Measurements from ENCODE around the gene TCEANC2.
A peak's percentile ranks its signal among the peaks of the same experiment; 100 is the strongest.

TCEANC2 gene

DNA sequence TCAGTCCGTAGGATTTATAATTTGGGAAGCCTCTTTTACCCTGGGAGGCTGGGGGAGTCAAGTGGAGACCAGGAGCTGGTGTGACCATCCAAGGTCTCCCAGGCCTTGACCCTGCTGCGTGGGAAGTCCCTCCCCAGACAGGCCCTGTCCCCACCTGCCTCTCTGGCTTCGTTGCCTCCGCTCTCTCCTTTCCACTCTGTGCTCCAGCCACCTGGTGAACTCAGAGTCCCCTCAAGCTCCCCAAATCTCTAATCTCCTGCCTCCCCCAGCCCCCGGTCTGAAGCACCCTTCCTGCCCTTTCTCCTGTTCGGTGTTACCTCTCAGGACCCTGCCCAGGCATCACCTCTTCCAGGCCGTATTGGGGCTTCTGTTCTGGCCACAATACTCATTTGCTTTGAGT lies 71.5 kb downstream of the TCEANC2 start:
- H3K4me1 ChIP-seq (ENCODE audit: control insufficient read depth, insufficient read depth, low read length, poor library complexity, severe bottlenecking): peaks cover 10% of the 10 kb centered on the region
- H3K4me3 ChIP-seq (ENCODE audit: extremely low read depth, insufficient read depth, low read length, poor library complexity, severe bottlenecking): no peak overlapping the region
- no peaks in the 10 kb centered on the region for H3K9me3 ChIP-seq (ENCODE audit: control insufficient read depth, low read length)
- WGBS, 2 experiments (ENCODE audit: insufficient coverage in 2 of 2): 91 to 94% methylated on average over 5 to 7 of the region's 7 CpGs
- no peaks in the 10 kb centered on the region for H3K36me3 ChIP-seq (ENCODE audit: control insufficient read depth, insufficient read depth, low read length)
- H3K27ac ChIP-seq (ENCODE audit: low read depth, low read length, severe bottlenecking): no peak overlapping the region

DNA sequence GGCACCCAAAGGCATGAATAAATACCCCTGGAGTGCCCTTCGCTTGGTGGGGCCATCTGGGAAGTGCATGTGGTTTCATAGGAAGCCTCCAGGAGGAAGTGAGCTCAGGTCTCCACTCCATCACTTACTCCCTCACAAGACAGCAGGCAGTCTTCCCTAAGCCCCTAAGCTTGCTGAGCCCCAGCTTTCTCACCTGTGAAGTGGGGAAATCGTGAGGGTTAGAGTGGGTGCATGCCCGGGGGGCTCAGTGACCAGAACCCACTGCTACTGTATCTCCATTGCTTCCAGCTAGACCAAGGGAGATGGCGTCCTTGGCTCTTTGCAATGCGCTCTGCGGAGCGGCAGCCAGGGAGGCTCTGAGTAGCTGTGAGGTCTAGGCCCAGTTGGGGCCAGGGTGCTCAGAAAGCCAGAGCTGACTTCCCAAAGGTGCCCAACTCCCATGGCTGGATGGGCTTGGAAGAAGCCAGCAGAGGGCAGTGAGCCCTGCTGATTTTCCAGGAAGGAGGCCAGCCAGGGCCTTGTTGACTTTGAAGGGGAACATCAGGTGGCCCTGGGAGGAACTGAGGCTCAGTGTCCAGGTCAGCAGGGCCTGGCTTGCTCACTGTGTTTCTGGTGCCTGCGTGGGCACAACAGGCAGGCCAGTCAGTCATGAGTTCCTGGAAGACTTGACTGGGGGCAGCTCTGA lies 72.1 kb downstream of the TCEANC2 start:
- H3K4me3 ChIP-seq (ENCODE audit: extremely low read depth, insufficient read depth, low read length, poor library complexity, severe bottlenecking): no peak overlapping the region
- H3K4me1 ChIP-seq (ENCODE audit: control insufficient read depth, insufficient read depth, low read length, poor library complexity, severe bottlenecking): peaks cover 10% of the 10 kb centered on the region
- no peaks in the 10 kb centered on the region for H3K9me3 ChIP-seq (ENCODE audit: control insufficient read depth, low read length)
- no peaks in the 10 kb centered on the region for H3K36me3 ChIP-seq (ENCODE audit: control insufficient read depth, insufficient read depth, low read length)
- 89 to 91% methylated on average over 6 to 7 of the region's 8 CpGs for WGBS, 2 experiments (ENCODE audit: insufficient coverage in 2 of 2)
- no peak overlapping the region for H3K27ac ChIP-seq (ENCODE audit: low read depth, low read length, severe bottlenecking)

DNA sequence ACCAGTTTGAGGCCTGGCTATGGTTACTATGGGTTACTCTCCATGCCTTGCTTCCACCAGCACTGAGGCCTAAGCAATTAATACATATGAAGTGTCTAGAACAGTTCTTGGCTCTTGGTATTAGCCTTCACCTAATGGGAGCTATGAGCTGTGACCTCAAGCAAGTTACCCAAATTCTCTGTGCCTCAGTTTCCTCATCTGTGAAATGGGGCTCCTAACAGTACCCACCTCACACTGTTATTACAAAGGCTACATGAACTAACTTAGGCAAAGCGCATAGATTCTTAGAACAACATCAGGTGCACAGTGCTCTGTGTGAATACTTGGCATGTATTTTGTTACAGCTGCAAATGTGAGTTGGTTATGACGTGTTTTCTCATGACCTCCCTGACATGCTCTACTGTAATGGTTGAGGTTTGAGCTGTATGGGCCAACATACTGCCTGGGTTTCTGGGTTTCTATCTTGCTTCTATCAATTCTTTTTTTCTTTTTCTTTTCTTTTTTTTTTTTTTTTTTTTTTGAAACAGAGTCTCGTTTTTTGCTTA lies 72.9 kb downstream of the TCEANC2 start:
- Histone ChIP-seq H3K9me3 (ENCODE audit: control insufficient read depth, low read length) (no peaks in the 10 kb centered on the region), H3K4me1 (ENCODE audit: control insufficient read depth, insufficient read depth, low read length, poor library complexity, severe bottlenecking) (peaks cover 10% of the 10 kb centered on the region), H3K36me3 (ENCODE audit: control insufficient read depth, insufficient read depth, low read length) (no peaks in the 10 kb centered on the region), H3K4me3 (ENCODE audit: extremely low read depth, insufficient read depth, low read length, poor library complexity, severe bottlenecking) (no peak overlapping the region), H3K27ac (ENCODE audit: low read depth, low read length, severe bottlenecking) (no peak overlapping the region)
- 100% methylated on average over 1 to 2 of the region's 3 CpGs for WGBS, 2 experiments (ENCODE audit: insufficient coverage in 2 of 2)

DNA sequence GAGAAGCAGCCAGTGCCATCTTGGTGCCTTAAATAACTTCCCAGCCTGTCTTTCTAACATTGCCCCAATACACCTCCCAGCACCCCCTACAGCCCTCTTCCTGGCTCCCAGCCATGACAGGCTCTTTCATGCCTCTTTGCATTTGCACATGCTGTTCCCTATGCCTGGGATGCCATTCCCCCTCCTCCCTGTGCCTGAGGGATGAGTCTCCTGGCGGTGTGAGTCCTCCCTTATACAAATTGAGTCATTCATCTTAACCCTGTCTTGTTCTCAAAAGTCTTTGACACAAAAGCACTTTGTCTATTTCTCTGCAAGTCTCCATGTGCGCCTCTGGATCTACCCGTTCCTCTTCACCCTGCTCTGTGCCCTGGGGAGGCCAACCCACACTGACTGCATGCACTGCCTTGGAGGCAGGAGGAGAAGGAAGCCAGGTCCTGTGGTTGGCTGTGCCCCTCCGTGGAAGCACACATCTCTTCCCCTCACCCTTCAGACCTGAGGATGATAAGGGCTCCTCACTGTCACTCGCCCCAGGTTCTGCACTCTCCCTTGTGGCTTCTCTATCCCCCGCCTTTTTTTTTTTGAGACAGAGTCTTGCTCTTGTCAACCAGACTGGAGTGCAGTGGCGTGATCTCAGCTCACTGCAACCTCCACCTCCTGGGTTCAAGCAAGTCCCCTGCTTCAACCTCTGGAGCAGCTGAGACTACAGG lies 74.3 kb downstream of the TCEANC2 start:
- WGBS, 2 experiments (ENCODE audit: insufficient coverage in 2 of 2): 82 to 92% methylated on average over 6 to 7 of the region's 7 CpGs

DNA sequence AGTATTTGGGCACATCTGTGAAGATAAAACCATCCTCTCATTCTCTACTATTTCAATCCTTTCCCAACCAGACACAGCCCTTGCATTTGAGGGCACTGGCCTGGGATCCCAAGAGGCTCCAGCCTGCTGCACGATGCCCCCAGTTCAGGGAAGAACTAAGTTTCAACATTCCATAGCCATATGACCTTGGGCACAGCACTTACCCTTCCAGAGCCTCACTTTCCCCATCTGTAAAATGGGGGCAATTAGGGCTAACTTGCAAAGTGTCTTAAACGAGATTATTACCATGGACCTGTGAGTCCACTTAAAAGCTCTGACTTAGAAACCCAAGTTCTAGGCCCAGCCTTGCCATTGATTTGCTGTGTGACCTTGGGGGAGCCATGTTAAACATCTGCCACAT lies 76.5 kb downstream of the TCEANC2 start:
- Histone ChIP-seq H3K36me3 (ENCODE audit: control insufficient read depth, insufficient read depth, low read length) (no peaks in the 10 kb centered on the region), H3K27ac (ENCODE audit: low read depth, low read length, severe bottlenecking) (no peak overlapping the region), H3K9me3 (ENCODE audit: control insufficient read depth, low read length) (no peaks in the 10 kb centered on the region), H3K4me1 (ENCODE audit: control insufficient read depth, insufficient read depth, low read length, poor library complexity, severe bottlenecking) (peaks cover 4% of the 10 kb centered on the region), H3K4me3 (ENCODE audit: extremely low read depth, insufficient read depth, low read length, poor library complexity, severe bottlenecking) (no peak overlapping the region)
- WGBS, 2 experiments (ENCODE audit: insufficient coverage in 2 of 2): 85 to 94% methylated on average over 2 of the region's 2 CpGs

More for the DNA sequence above, 74.3 kb downstream of the TCEANC2 start:
- Histone ChIP-seq H3K4me3 (ENCODE audit: extremely low read depth, insufficient read depth, low read length, poor library complexity, severe bottlenecking) (no peak overlapping the region), H3K36me3 (ENCODE audit: control insufficient read depth, insufficient read depth, low read length) (no peaks in the 10 kb centered on the region), H3K27ac (ENCODE audit: low read depth, low read length, severe bottlenecking) (no peak overlapping the region), H3K4me1 (ENCODE audit: control insufficient read depth, insufficient read depth, low read length, poor library complexity, severe bottlenecking) (peaks cover 4% of the 10 kb centered on the region), H3K9me3 (ENCODE audit: control insufficient read depth, low read length) (no peaks in the 10 kb centered on the region)

DNA sequence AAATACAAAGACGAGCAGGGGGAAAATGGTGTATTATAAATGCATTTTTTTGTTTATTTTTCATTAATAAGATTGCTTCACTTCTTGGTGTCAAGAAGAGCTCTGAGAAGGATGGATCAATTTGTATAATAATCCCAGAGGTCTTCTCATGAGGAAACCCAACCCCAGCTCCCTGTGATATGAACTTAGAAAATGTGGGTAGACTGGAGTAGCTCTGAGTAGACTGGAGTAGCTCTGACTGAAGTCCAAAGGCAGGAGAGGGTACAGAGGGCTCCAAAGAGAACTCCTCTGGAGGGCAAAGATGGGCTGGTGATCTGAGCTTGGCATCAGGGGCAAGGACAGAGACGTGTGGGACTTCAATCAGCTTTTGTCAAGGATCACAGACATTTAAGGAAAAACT lies 78.0 kb downstream of the TCEANC2 start:
- 77 to 86% methylated on average over 1 of the region's 2 CpGs for WGBS, 2 experiments (ENCODE audit: insufficient coverage in 2 of 2)
- Histone ChIP-seq H3K27ac (ENCODE audit: low read depth, low read length, severe bottlenecking) (no peak overlapping the region), H3K36me3 (ENCODE audit: control insufficient read depth, insufficient read depth, low read length) (no peaks in the 10 kb centered on the region), H3K4me3 (ENCODE audit: extremely low read depth, insufficient read depth, low read length, poor library complexity, severe bottlenecking) (no peak overlapping the region), H3K9me3 (ENCODE audit: control insufficient read depth, low read length) (no peaks in the 10 kb centered on the region), H3K4me1 (ENCODE audit: control insufficient read depth, insufficient read depth, low read length, poor library complexity, severe bottlenecking) (peaks cover 16% of the 10 kb centered on the region)

DNA sequence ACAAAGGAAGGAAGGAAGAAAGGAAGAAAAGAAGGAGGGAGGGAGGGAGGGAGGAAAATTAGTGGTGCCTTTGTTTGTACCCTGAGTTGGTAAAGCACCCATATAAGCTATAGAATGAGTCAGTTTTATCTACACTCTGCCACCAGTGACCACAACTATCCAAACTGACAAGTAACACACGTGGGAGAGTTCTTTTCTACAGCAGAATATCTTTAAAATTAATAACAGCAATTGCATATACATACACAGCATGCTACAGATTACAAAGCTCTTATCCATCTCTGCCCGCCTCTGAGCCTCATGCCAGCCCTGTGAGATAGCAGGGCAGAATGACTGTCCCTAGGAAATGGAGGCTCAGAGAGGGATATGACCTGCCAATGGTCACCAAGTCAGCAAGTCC lies 79.1 kb downstream of the TCEANC2 start:
- Histone ChIP-seq H3K4me3 (ENCODE audit: extremely low read depth, insufficient read depth, low read length, poor library complexity, severe bottlenecking) (no peak overlapping the region), H3K36me3 (ENCODE audit: control insufficient read depth, insufficient read depth, low read length) (no peaks in the 10 kb centered on the region), H3K4me1 (ENCODE audit: control insufficient read depth, insufficient read depth, low read length, poor library complexity, severe bottlenecking) (peaks cover 26% of the 10 kb centered on the region), H3K9me3 (ENCODE audit: control insufficient read depth, low read length) (no peaks in the 10 kb centered on the region), H3K27ac (ENCODE audit: low read depth, low read length, severe bottlenecking) (no peak overlapping the region)
- WGBS, 2 experiments (ENCODE audit: insufficient coverage in 2 of 2): 78 to 100% methylated on average over 1 of the region's 2 CpGs

DNA sequence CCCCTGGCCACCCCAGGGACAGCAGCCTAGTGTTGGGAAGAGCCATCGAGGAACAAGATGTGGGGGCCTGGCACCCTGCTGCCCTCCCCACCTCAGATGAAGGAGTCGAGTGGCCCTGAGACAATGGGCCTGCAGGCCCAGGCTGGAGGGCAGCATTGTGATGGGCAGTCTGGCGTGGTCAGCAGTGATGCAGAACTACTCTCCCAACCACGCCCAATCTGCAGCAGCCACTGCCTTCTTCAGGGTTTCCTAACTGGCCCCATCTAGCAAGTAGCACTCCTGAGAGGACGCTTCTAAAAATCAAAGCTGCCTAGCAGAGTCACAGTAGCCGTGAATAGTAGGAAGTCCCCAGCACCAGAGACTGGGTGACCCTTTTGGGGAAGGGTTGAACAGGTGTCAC lies 80.9 kb downstream of the TCEANC2 start:
- no peak overlapping the region for H3K27ac ChIP-seq (ENCODE audit: low read depth, low read length, severe bottlenecking)
- H3K4me3 ChIP-seq (ENCODE audit: extremely low read depth, insufficient read depth, low read length, poor library complexity, severe bottlenecking): no peak overlapping the region
- peaks cover 31% of the 10 kb centered on the region for H3K4me1 ChIP-seq (ENCODE audit: control insufficient read depth, insufficient read depth, low read length, poor library complexity, severe bottlenecking)
- 83 to 90% methylated on average over 5 of the region's 6 CpGs for WGBS, 2 experiments (ENCODE audit: insufficient coverage in 2 of 2)
- H3K9me3 ChIP-seq (ENCODE audit: control insufficient read depth, low read length): peaks cover 3% of the 10 kb centered on the region
- no peaks in the 10 kb centered on the region for H3K36me3 ChIP-seq (ENCODE audit: control insufficient read depth, insufficient read depth, low read length)

DNA sequence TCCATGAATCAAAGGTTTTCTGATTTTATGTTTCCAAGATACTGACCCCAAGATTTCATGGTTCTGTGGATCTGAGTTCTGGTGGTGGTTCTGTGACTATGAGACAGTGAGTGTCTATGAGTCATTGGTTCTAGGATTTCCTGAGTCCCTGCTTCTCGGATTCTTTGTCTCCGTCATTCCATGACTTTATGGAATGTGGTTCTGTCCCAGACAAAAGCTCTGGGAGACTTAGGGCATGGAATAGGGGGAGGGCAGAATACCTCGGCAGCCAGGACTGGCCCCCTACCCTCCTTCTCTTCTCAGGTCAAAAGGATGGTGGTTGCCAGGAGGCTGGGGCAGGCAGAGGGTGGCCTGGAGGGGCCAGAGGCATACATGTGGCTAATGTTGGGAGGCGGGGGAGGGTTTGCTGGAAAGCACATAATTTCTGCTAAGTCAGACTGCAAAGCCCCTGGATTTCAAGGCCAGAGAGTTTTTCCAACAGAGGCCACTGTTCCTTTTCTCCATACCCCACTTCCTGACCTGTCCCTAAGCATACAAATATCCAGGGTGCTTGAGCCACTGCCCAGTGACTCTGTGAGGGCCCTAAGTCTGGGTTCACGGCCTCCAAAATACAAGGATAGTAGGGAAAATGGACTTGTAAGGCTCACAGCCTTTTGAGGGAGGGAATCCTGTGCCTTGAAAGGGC lies 82.2 kb downstream of the TCEANC2 start:
- Histone ChIP-seq H3K36me3 (ENCODE audit: control insufficient read depth, insufficient read depth, low read length) (no peaks in the 10 kb centered on the region), H3K4me1 (ENCODE audit: control insufficient read depth, insufficient read depth, low read length, poor library complexity, severe bottlenecking) (peaks cover 30% of the 10 kb centered on the region), H3K4me3 (ENCODE audit: extremely low read depth, insufficient read depth, low read length, poor library complexity, severe bottlenecking) (no peak overlapping the region), H3K27ac (ENCODE audit: low read depth, low read length, severe bottlenecking) (peak overlapping the region; percentile 95), H3K9me3 (ENCODE audit: control insufficient read depth, low read length) (peaks cover 4% of the 10 kb centered on the region)
- WGBS, 2 experiments (ENCODE audit: insufficient coverage in 2 of 2): 54 to 57% methylated on average over 1 to 2 of the region's 5 CpGs

DNA sequence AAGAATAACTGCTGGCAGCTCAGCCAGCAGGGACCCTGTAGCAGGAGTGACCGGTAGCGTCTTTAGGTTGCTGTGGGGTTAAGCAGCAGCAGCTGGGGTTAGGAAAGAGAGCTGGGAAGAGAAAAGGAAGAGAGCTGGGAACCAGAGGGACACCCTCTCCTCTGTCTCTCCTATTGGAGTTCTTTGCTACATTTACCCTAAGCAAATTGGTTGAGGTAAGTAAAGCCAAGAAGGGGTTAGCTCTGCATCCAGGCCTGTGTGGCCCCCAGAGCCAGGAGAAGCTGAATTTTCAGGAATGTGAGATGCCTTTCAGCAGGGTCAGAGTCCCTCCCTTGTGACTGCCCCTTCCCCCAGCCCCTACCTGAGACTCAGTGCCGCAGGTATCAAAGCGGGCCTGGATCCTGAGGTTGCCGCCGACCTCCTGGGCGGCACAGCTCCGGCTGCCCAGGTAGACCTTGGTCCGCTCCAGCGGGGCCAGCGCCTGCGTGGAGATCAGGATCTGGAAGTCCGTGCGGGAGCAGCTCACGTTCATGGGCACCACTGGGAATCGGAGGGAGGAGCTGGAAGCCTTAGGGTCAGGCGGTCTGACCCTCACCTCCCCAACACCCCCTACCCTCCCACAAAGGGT lies 83.0 kb downstream of the TCEANC2 start:
- no peaks in the 10 kb centered on the region for H3K36me3 ChIP-seq (ENCODE audit: control insufficient read depth, insufficient read depth, low read length)
- 75 to 77% methylated on average over 13 to 16 of the region's 17 CpGs for WGBS, 2 experiments (ENCODE audit: insufficient coverage in 2 of 2)
- H3K4me1 ChIP-seq (ENCODE audit: control insufficient read depth, insufficient read depth, low read length, poor library complexity, severe bottlenecking): peaks cover 30% of the 10 kb centered on the region
- H3K27ac ChIP-seq (ENCODE audit: low read depth, low read length, severe bottlenecking): peak overlapping the region; percentile 95
- H3K9me3 ChIP-seq (ENCODE audit: control insufficient read depth, low read length): peaks cover 4% of the 10 kb centered on the region
- no peak overlapping the region for H3K4me3 ChIP-seq (ENCODE audit: extremely low read depth, insufficient read depth, low read length, poor library complexity, severe bottlenecking)

Measured in mesodermal cell (in vitro differentiated cells).